ENCODE measurements around the gene TBC1D10A.

The TBC1D10A gene

GRCh38 chr22:30320021-30320556, 6.7 kb downstream of the TBC1D10A start:
- DNase-seq (ENCODE audit: low read depth in 2 of 2) = no peak

GRCh38 chr22:30318799-30319419, 7.8 kb downstream of the TBC1D10A start:
- no peak for DNase-seq (ENCODE audit: low read depth in 2 of 2)

GRCh38 chr22:30317778-30318177, 9.0 kb downstream of the TBC1D10A start:
- no peak for DNase-seq (ENCODE audit: low read depth in 2 of 2)

GRCh38 chr22:30315962-30316576, 10.7 kb downstream of the TBC1D10A start:
- no peak for DNase-seq (ENCODE audit: low read depth in 2 of 2)

- DNase-seq (ENCODE audit: low read depth in 2 of 2) = peak in 1 of 2 donors; percentile 36
Observed at GRCh38 chr22:30314915-30315314, 11.8 kb downstream of the TBC1D10A start.

- DNase-seq (ENCODE audit: low read depth in 2 of 2) = no peak
Observed at GRCh38 chr22:30313527-30314363, 13.0 kb downstream of the TBC1D10A start.

GRCh38 chr22:30312053-30312452, 14.7 kb downstream of the TBC1D10A start:
- DNase-seq (ENCODE audit: low read depth in 2 of 2) = no peak

- DNase-seq (ENCODE audit: low read depth in 2 of 2) = no peak
Observed at GRCh38 chr22:30310881-30311771, 15.6 kb downstream of the TBC1D10A start.

GRCh38 chr22:30309951-30310741, 16.6 kb downstream of the TBC1D10A start:
- DNase-seq (ENCODE audit: low read depth in 2 of 2) = no peak

GRCh38 chr22:30308518-30309230, 18.1 kb downstream of the TBC1D10A start:
- no peak for DNase-seq (ENCODE audit: low read depth in 2 of 2)

- no peak for DNase-seq (ENCODE audit: low read depth in 2 of 2)
Observed at GRCh38 chr22:30308093-30308492, 18.6 kb downstream of the TBC1D10A start.

GRCh38 chr22:30307041-30307574, 19.6 kb downstream of the TBC1D10A start:
- DNase-seq (ENCODE audit: low read depth in 2 of 2) = no peak

- DNase-seq (ENCODE audit: low read depth in 2 of 2) = no peak
Observed at GRCh38 chr22:30306627-30307011, 20.1 kb downstream of the TBC1D10A start.

- no peak for DNase-seq (ENCODE audit: low read depth in 2 of 2)
Observed at GRCh38 chr22:30305906-30306626, 20.7 kb downstream of the TBC1D10A start.

GRCh38 chr22:30305519-30305905, 21.2 kb downstream of the TBC1D10A start:
- DNase-seq (ENCODE audit: low read depth in 2 of 2) = no peak

- DNase-seq (ENCODE audit: low read depth in 2 of 2) = no peak
Observed at GRCh38 chr22:30304495-30305244, 22.1 kb downstream of the TBC1D10A start.

- no peak for DNase-seq (ENCODE audit: low read depth in 2 of 2)
Observed at GRCh38 chr22:30302810-30303138, 24.0 kb downstream of the TBC1D10A start.

GRCh38 chr22:30301995-30302809, 24.5 kb downstream of the TBC1D10A start:
- no peak for DNase-seq (ENCODE audit: low read depth in 2 of 2)
